ENCODE results near the gene FRMD6.

FRMD6 gene

GRCh38 chr14:51674294-51675002 is 22.7 kb downstream of the FRMD6 start:
- peak; percentile 48 to 89 for DNase-seq (ENCODE audit: low read depth in 2 of 2)
- TF ChIP-seq CTCF (IDR thresholded peaks at IDR 0.05; ENCODE audit: low read depth, low read length), result no peak
- H3K4me3 ChIP-seq (replicated peaks in 1 of 2; ENCODE audit: low read depth in 2 of 2, low read length in 2 of 2), result no peak overlapping the region

- DNase-seq (ENCODE audit: low read depth in 2 of 2), result peak; percentile 42 to 82
- H3K4me3 ChIP-seq (replicated peaks in 1 of 2; ENCODE audit: low read depth in 2 of 2, low read length in 2 of 2), result peak overlapping the region in 1 of 2 donors; percentile 3
- TF ChIP-seq CTCF (IDR thresholded peaks at IDR 0.05; ENCODE audit: low read depth, low read length), result no peak
Measured at GRCh38 chr14:51676549-51676948, 24.8 kb downstream of the FRMD6 start.

- no peak for TF ChIP-seq CTCF (IDR thresholded peaks at IDR 0.05; ENCODE audit: low read depth, low read length)
- peak; percentile 60 to 74 for DNase-seq (ENCODE audit: low read depth in 2 of 2)
- no peak overlapping the region for H3K4me3 ChIP-seq (replicated peaks in 1 of 2; ENCODE audit: low read depth in 2 of 2, low read length in 2 of 2)
Measured at GRCh38 chr14:51677266-51677665, 25.6 kb downstream of the FRMD6 start.

- TF ChIP-seq CTCF (IDR thresholded peaks at IDR 0.05; ENCODE audit: low read depth, low read length), result no peak
- H3K4me3 ChIP-seq (replicated peaks in 1 of 2; ENCODE audit: low read depth in 2 of 2, low read length in 2 of 2), result no peak overlapping the region
- no peak for DNase-seq (ENCODE audit: low read depth in 2 of 2)
Measured at GRCh38 chr14:51677738-51678137, 26.0 kb downstream of the FRMD6 start.

- DNase-seq (ENCODE audit: low read depth in 2 of 2), result peak in 1 of 2 donors; percentile 26
- H3K4me3 ChIP-seq (replicated peaks in 1 of 2; ENCODE audit: low read depth in 2 of 2, low read length in 2 of 2), result no peak overlapping the region
- TF ChIP-seq CTCF (IDR thresholded peaks at IDR 0.05; ENCODE audit: low read depth, low read length), result no peak
Measured at GRCh38 chr14:51680031-51680430, 28.3 kb downstream of the FRMD6 start.

- no peak overlapping the region for H3K4me3 ChIP-seq (replicated peaks in 1 of 2; ENCODE audit: low read depth in 2 of 2, low read length in 2 of 2)
- DNase-seq (ENCODE audit: low read depth in 2 of 2), result no peak
- TF ChIP-seq CTCF (IDR thresholded peaks at IDR 0.05; ENCODE audit: low read depth, low read length), result no peak
Measured at GRCh38 chr14:51681411-51681810, 29.7 kb downstream of the FRMD6 start.

- peak; percentile 53 to 67 for DNase-seq (ENCODE audit: low read depth in 2 of 2)
- no peak for TF ChIP-seq CTCF (IDR thresholded peaks at IDR 0.05; ENCODE audit: low read depth, low read length)
- no peak overlapping the region for H3K4me3 ChIP-seq (replicated peaks in 1 of 2; ENCODE audit: low read depth in 2 of 2, low read length in 2 of 2)
Measured at GRCh38 chr14:51682411-51682810, 30.7 kb downstream of the FRMD6 start.

Data from cardiac fibroblast (primary cell).